Measurements from ENCODE around the gene LYPD6.
"Not testable (repeated sequence)": the region's sequence is repeated elsewhere in the genome, so short reads cannot be mapped to it uniquely, and the experiment has no call there.

The LYPD6 gene

DNA sequence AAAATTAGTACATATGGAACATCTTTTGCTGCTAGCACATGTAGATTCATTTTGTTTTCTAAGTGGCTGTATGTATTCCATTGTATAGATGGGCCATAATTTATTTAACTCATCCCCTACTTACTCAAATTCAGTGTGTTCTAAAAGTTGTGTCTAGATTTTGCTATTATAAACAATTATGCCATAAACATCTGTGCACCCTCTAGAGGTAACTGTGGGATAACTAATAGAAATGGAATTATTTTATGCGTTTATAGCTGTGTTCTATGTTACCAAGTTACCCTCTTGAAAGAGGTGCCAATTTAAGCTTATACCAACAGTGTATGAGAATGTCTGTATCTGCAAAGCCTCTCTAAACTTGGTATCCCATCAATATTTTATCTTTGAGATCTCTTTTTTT is 156.8 kb downstream of the LYPD6 start:
- TF ChIP-seq, protein P1, sequence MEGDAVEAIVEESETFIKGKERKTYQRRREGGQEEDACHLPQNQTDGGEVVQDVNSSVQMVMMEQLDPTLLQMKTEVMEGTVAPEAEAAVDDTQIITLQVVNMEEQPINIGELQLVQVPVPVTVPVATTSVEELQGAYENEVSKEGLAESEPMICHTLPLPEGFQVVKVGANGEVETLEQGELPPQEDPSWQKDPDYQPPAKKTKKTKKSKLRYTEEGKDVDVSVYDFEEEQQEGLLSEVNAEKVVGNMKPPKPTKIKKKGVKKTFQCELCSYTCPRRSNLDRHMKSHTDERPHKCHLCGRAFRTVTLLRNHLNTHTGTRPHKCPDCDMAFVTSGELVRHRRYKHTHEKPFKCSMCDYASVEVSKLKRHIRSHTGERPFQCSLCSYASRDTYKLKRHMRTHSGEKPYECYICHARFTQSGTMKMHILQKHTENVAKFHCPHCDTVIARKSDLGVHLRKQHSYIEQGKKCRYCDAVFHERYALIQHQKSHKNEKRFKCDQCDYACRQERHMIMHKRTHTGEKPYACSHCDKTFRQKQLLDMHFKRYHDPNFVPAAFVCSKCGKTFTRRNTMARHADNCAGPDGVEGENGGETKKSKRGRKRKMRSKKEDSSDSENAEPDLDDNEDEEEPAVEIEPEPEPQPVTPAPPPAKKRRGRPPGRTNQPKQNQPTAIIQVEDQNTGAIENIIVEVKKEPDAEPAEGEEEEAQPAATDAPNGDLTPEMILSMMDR (IDR thresholded peaks at IDR 0.05; ENCODE audit: low read depth, low read length), result no peak
- Histone ChIP-seq H3K9me3 (ENCODE audit: severe bottlenecking) (no peaks in the 10 kb centered on the region), H3K27ac (no peak overlapping the region), H3K27me3 (ENCODE audit: insufficient read depth, low read depth, severe bottlenecking) (peaks cover 3% of the 10 kb centered on the region), H3K4me3 (ENCODE audit: low read depth, low read length) (no peak overlapping the region), H3K36me3 (no peaks in the 10 kb centered on the region)
- no peak for DNase-seq

DNA sequence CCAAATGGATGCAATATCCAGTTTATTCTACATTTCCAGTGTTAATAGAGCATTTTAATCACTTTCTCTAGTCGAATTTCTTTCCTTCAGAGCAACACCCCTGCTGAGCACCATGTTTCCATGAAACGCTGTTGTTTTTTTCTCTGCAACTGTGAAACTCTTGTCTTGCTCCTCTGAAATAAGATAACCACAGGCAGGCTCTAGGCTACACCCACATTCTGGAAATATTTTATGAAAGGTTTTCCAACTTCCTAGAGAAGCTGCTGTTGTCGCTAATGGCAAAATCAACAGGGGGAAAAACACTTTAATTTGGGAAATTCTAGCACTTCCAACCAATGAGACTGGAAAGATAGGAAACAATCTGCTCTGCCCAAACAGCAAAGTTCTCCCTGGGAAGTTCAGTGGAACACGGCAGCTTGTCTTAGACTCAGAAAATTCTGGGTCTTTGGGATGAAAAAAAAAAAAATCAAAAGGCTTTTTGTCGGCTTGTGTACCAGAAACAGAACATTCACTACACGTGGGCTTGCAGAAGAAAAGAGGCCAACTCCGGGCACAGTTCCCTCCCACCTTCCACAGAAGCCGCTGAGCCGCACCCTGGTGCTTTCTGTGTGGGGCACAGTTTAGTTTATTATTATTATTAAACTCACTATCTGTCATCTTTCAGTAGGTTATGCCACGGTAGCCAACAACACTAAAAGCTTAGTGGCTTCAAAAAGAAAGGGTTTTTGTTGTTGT is 158.5 kb downstream of the LYPD6 start:
- DNase-seq, result no peak
- Histone ChIP-seq H3K27me3 (ENCODE audit: insufficient read depth, low read depth, severe bottlenecking) (peaks cover 3% of the 10 kb centered on the region), H3K9me3 (ENCODE audit: severe bottlenecking) (no peaks in the 10 kb centered on the region), H3K4me3 (ENCODE audit: low read depth, low read length) (no peak overlapping the region), H3K27ac (no peak overlapping the region), H3K36me3 (no peaks in the 10 kb centered on the region)
- TF ChIP-seq, protein P1 (IDR thresholded peaks at IDR 0.05; ENCODE audit: low read depth, low read length), result no peak

DNA sequence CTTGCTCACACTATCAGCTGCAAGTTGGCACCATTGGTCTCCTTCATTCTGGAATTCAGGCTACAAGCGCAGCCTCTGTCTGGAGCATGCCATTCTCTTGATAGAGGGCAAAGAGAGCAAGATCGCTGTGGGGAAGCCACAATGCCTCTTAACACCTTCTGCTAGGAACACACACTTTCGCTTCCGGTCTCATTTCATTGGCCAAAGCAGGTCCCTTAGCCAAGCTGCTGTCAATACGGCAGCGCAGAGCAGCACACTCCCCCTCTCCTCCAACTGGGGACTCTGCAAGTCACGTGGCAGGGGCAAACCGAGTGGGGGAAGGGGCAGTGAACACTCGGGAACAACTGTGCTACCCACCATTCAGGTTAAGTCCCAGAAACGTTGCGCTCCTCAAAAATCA is 159.1 kb downstream of the LYPD6 start:
- TF ChIP-seq, protein P1 (IDR thresholded peaks at IDR 0.05; ENCODE audit: low read depth, low read length), result no peak
- DNase-seq, result no peak
- peaks cover 3% of the 10 kb centered on the region for H3K27me3 ChIP-seq (ENCODE audit: insufficient read depth, low read depth, severe bottlenecking)
- no peaks in the 10 kb centered on the region for H3K36me3 ChIP-seq
- H3K27ac ChIP-seq, result no peak overlapping the region
- no peaks in the 10 kb centered on the region for H3K9me3 ChIP-seq (ENCODE audit: severe bottlenecking)
- H3K4me3 ChIP-seq (ENCODE audit: low read depth, low read length), result no peak overlapping the region

DNA sequence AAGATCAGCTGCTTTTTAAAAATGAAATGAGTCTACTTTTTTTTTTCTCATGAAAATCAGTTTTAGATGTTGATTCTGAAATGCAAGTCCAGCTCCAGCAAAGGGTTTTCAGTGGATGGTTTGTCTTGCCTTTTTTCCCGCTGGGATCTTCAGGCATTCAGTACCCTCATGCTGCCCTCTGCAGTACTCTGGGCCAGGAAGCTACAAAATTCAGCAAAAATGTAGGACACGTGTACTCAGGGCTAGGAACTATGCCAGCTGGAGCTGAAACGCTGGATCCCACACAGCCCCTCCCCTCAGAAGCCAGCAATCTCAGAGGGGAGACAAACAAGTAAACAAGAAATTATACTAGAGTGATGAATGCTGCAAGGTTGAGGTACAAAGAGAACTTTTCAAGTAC is 159.9 kb downstream of the LYPD6 start:
- Histone ChIP-seq H3K4me3 (ENCODE audit: low read depth, low read length) (no peak overlapping the region), H3K36me3 (no peaks in the 10 kb centered on the region), H3K27me3 (ENCODE audit: insufficient read depth, low read depth, severe bottlenecking) (peaks cover 3% of the 10 kb centered on the region), H3K9me3 (ENCODE audit: severe bottlenecking) (peaks cover 2% of the 10 kb centered on the region), H3K27ac (no peak overlapping the region)
- no peak for DNase-seq
- TF ChIP-seq, protein P1 (IDR thresholded peaks at IDR 0.05; ENCODE audit: low read depth, low read length), result no peak

DNA sequence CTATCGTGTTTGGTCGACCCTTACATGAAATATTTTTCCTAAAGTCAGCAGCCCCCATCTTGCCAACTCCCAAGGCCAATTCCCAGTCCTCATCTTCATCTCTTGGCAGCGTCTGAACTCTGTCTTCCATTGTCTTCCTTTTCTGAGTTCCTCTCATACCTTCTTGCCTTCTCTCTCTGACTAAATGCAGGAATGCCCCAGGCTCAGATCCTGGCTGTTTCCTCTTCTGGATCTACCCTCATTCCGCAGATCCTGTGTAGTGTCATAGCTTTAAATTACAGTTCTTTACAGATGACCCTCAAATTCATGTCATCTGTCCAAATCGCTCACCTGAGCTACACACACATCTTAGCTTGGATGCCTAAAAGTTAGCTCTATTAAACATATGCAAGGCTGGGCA is 162.5 kb downstream of the LYPD6 start:
- Histone ChIP-seq H3K27me3 (ENCODE audit: insufficient read depth, low read depth, severe bottlenecking) (peaks cover 1% of the 10 kb centered on the region), H3K4me3 (ENCODE audit: low read depth, low read length) (no peak overlapping the region), H3K36me3 (no peaks in the 10 kb centered on the region), H3K27ac (no peak overlapping the region), H3K9me3 (ENCODE audit: severe bottlenecking) (peaks cover 2% of the 10 kb centered on the region)
- TF ChIP-seq, protein P1 (IDR thresholded peaks at IDR 0.05; ENCODE audit: low read depth, low read length), result no peak
- no peak for DNase-seq

DNA sequence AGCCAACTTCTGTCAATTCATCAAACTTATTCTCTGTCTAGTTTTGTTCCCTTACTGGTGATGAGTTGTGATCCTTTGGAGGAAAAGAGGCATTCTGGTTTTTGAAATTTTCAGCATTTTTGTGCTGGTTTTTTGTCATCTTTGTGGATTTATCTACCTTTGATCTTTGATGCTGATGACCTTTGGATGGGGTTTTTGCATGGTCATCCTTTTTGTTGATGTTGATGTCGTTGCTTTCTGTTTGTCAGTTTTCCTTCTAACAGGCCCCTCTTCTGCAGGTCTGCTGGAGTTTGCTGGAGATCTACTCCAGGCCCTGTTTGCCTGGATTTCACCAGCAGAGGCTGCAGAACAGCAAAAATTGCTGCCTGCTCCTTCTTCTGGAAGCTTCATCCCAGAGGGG is 168.8 kb downstream of the LYPD6 start:
- not testable (repeated sequence) for H3K27ac ChIP-seq; H3K9me3 ChIP-seq (ENCODE audit: severe bottlenecking); H3K4me3 ChIP-seq (ENCODE audit: low read depth, low read length); H3K36me3 ChIP-seq; H3K27me3 ChIP-seq (ENCODE audit: insufficient read depth, low read depth, severe bottlenecking); DNase-seq

DNA sequence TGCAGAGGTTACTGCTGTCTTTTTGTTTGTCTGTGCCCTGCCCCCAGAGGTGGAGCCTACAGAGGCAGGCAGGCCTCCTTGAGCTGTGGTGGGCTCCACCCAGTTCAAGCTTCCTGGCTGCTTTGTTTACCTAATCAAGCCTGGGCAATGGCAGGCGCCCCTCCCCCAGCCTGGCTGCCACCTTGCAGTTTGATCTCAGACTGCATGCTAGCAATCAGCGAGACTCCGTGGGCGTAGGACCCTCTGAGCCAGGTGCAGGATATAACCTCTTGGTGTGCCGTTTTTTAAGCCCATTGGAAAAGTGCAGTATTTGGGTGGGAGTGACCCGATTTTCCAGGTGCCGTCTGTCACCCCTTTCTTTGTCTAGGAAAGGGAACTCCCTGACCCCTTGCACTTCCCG is 176.4 kb downstream of the LYPD6 start:
- H3K9me3 ChIP-seq (ENCODE audit: severe bottlenecking); H3K36me3 ChIP-seq; DNase-seq; H3K4me3 ChIP-seq (ENCODE audit: low read depth, low read length); H3K27me3 ChIP-seq (ENCODE audit: insufficient read depth, low read depth, severe bottlenecking); H3K27ac ChIP-seq: not testable (repeated sequence)

All from WERI-Rb-1 (cell line).